HG02852 (cell line): Measurements from ENCODE around the gene TREM1.
"Not testable (repeated sequence)": the region's sequence is repeated elsewhere in the genome, so short reads cannot be mapped to it uniquely, and the experiment has no call there.

Experiments used
- ATAC-seq: cut with Tn5 transposase; IDR thresholded peaks from one replicate; pipeline ENCODE4 v1.9.1; 2021; ENCODE audit warnings: mild to moderate bottlenecking, moderate library complexity; ENCODE audit not compliant: unreplicated experiment

The TREM1 gene

GRCh38 chr6:41297248-41297647 is 10.8 kb upstream of the TREM1 start:
- ATAC-seq, result not testable (repeated sequence)

- no peak for ATAC-seq
Measured at GRCh38 chr6:41294214-41294872, 7.9 kb upstream of the TREM1 start.

GRCh38 chr6:41291717-41292116 is 5.2 kb upstream of the TREM1 start:
- ATAC-seq, result no peak

- ATAC-seq, result no peak
Measured at GRCh38 chr6:41289815-41290214, 3.3 kb upstream of the TREM1 start.

- ATAC-seq, result no peak
Measured at GRCh38 chr6:41288754-41289129, 2.3 kb upstream of the TREM1 start.

GRCh38 chr6:41288030-41288753 is 1.7 kb upstream of the TREM1 start:
- no peak for ATAC-seq

GRCh38 chr6:41284726-41285125 is 1.8 kb downstream of the TREM1 start:
- no peak for ATAC-seq

- no peak for ATAC-seq
Measured at GRCh38 chr6:41283600-41283999, 2.9 kb downstream of the TREM1 start.

- ATAC-seq, result no peak
Measured at GRCh38 chr6:41280381-41281057, 6.0 kb downstream of the TREM1 start.

- no peak for ATAC-seq
Measured at GRCh38 chr6:41278699-41279405, 7.6 kb downstream of the TREM1 start.

- no peak for ATAC-seq
Measured at GRCh38 chr6:41277605-41278004, 8.9 kb downstream of the TREM1 start.

GRCh38 chr6:41275489-41275888 is 11.0 kb downstream of the TREM1 start:
- no peak for ATAC-seq

GRCh38 chr6:41274256-41274655 is 12.2 kb downstream of the TREM1 start:
- no peak for ATAC-seq

- ATAC-seq, result no peak
Measured at GRCh38 chr6:41273714-41274113, 12.8 kb downstream of the TREM1 start.

GRCh38 chr6:41272591-41273240 is 13.8 kb downstream of the TREM1 start:
- no peak for ATAC-seq

- ATAC-seq, result no peak
Measured at GRCh38 chr6:41271901-41272395, 14.5 kb downstream of the TREM1 start.

GRCh38 chr6:41269716-41270115 is 16.8 kb downstream of the TREM1 start:
- no peak for ATAC-seq

- ATAC-seq, result no peak
Measured at GRCh38 chr6:41269166-41269565, 17.3 kb downstream of the TREM1 start.

- no peak for ATAC-seq
Measured at GRCh38 chr6:41268478-41268877, 18.0 kb downstream of the TREM1 start.

GRCh38 chr6:41266541-41266940 is 19.9 kb downstream of the TREM1 start:
- no peak for ATAC-seq

- no peak for ATAC-seq
Measured at GRCh38 chr6:41263267-41263666, 23.2 kb downstream of the TREM1 start.
